Measurements from ENCODE around the gene GALNT9. TPM values are rescaled to one million over a fixed set of nuclear protein-coding genes. Genes with fewer than 3 reads are reported as not detected.

The GALNT9 gene
- polyA plus RNA-seq, 1 of the 3 experiments (the other 2 are of a cell fraction), result not detected

DNA sequence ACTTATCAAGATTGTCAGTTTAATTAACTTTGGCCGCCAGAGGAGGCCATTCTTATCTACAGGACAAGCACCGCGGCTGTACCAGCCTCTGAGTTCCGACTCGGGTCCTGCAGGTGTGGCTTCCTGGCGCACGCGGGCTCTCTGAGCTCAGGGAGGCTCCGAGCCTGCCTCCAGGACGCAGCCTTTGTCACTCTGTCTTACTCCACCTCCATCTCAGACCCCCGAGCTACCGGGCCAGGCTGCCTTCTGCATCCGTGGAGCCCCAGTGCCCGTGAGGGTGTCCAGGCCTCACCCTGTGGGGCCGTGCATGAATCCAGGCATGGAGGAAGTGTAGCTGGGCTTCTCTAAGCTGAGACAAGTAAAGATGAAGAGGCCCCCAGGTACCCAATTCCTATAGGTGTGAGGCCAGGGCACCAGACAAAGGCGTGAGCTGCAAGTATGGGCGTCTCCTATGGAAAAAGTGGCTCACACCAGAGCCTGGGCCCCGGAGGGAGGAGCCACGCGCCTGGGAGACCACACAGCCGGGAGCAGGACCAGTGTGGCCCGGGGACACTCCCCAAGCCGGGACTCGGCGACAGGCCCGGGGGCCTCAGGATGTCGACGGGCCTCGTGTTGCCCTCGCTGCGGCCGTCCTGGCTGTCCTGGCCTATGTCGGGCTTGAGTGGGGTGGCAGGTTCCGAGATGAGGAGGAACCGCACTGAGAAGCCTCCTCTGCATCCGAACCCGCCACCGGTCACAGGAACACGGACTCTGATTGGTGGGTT is 142.3 kb downstream of the GALNT9 start:
- no peaks in the 10 kb centered on the region for H4K20me1 ChIP-seq (ENCODE audit: insufficient read depth)
- H3K9me2 ChIP-seq, result no peaks in the 10 kb centered on the region
- ChIA-PET CTCF (interaction anchor here (0.9 to 1.0 kb wide), 2 partner anchors 11 to 428 kb away, joined by 3 to 4 read pairs; no protein-coding TSS in a partner anchor), POLR2A (no interaction called here)
- no peak overlapping the region for H3K9ac ChIP-seq
- no peak overlapping the region for H3K27ac ChIP-seq (ENCODE audit: low read depth in 2 of 2, low read length in 1 of 2)
- WGBS (ENCODE audit: low lambda C conversion rate), result 25% methylated on average over 35 of the region's 39 CpGs
- H2AFZ ChIP-seq (ENCODE audit: low read depth), result no peak overlapping the region
- no peak overlapping the region for H3K4me3 ChIP-seq (ENCODE audit: low read depth in 2 of 2, low read length in 1 of 2)
- no peak for DNase-seq
- no peaks in the 10 kb centered on the region for H3K79me2 ChIP-seq (ENCODE audit: insufficient read depth)
- TF ChIP-seq NFIC (IDR thresholded peaks at IDR 0.05; ENCODE audit: borderline replicate concordance) (no peak), FOXJ3 (CRISPR knock-in tag; IDR thresholded peaks at IDR 0.05) (no peak), RFX5 (IDR thresholded peaks at IDR 0.05; ENCODE audit: low read length) (no peak), TCF12 (IDR thresholded peaks at IDR 0.05) (no peak), YY1 (IDR thresholded peaks at IDR 0.05; ENCODE audit: low read depth) (no peak), POLR2AphosphoS5 (IDR thresholded peaks at IDR 0.05; ENCODE audit: low read depth, low read length) (no peak), TAF1 (IDR thresholded peaks at IDR 0.05; ENCODE audit: borderline replicate concordance, low read depth, low read length) (no peak), JUND (IDR thresholded peaks at IDR 0.05) (no peak), MXI1 (IDR thresholded peaks at IDR 0.05; ENCODE audit: low read depth, low read length) (no peak), EP300 (IDR thresholded peaks at IDR 0.05; ENCODE audit: borderline replicate concordance in 1 of 2, low read depth in 1 of 2, low read length in 1 of 2) (no peak), SMC3 (IDR thresholded peaks at IDR 0.05; ENCODE audit: low read depth, low read length) (no peak), ELF1 (IDR thresholded peaks at IDR 0.05) (no peak)
- TF ChIP-seq, protein P1, sequence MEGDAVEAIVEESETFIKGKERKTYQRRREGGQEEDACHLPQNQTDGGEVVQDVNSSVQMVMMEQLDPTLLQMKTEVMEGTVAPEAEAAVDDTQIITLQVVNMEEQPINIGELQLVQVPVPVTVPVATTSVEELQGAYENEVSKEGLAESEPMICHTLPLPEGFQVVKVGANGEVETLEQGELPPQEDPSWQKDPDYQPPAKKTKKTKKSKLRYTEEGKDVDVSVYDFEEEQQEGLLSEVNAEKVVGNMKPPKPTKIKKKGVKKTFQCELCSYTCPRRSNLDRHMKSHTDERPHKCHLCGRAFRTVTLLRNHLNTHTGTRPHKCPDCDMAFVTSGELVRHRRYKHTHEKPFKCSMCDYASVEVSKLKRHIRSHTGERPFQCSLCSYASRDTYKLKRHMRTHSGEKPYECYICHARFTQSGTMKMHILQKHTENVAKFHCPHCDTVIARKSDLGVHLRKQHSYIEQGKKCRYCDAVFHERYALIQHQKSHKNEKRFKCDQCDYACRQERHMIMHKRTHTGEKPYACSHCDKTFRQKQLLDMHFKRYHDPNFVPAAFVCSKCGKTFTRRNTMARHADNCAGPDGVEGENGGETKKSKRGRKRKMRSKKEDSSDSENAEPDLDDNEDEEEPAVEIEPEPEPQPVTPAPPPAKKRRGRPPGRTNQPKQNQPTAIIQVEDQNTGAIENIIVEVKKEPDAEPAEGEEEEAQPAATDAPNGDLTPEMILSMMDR (IDR thresholded peaks at IDR 0.05), result no peak
- TF ChIP-seq, protein P2, sequence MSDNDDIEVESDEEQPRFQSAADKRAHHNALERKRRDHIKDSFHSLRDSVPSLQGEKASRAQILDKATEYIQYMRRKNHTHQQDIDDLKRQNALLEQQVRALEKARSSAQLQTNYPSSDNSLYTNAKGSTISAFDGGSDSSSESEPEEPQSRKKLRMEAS (IDR thresholded peaks at IDR 0.05; ENCODE audit: low read depth), result no peak
- TF ChIP-seq, protein P3, sequence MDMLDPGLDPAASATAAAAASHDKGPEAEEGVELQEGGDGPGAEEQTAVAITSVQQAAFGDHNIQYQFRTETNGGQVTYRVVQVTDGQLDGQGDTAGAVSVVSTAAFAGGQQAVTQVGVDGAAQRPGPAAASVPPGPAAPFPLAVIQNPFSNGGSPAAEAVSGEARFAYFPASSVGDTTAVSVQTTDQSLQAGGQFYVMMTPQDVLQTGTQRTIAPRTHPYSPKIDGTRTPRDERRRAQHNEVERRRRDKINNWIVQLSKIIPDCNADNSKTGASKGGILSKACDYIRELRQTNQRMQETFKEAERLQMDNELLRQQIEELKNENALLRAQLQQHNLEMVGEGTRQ (IDR thresholded peaks at IDR 0.05; ENCODE audit: borderline replicate concordance, low read depth, low read length), result no peak
- TF ChIP-seq, protein P4, sequence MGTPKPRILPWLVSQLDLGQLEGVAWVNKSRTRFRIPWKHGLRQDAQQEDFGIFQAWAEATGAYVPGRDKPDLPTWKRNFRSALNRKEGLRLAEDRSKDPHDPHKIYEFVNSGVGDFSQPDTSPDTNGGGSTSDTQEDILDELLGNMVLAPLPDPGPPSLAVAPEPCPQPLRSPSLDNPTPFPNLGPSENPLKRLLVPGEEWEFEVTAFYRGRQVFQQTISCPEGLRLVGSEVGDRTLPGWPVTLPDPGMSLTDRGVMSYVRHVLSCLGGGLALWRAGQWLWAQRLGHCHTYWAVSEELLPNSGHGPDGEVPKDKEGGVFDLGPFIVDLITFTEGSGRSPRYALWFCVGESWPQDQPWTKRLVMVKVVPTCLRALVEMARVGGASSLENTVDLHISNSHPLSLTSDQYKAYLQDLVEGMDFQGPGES (IDR thresholded peaks at IDR 0.05; ENCODE audit: low read depth, low read length), result no peak
- TF ChIP-seq, protein P5, sequence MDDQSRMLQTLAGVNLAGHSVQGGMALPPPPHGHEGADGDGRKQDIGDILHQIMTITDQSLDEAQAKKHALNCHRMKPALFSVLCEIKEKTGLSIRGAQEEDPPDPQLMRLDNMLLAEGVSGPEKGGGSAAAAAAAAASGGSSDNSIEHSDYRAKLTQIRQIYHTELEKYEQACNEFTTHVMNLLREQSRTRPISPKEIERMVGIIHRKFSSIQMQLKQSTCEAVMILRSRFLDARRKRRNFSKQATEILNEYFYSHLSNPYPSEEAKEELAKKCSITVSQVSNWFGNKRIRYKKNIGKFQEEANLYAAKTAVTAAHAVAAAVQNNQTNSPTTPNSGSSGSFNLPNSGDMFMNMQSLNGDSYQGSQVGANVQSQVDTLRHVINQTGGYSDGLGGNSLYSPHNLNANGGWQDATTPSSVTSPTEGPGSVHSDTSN (IDR thresholded peaks at IDR 0.05), result no peak
- H3K4me2 ChIP-seq, result 0 out of 2 replicates have a peak overlapping the region, but pooled peaks have one; percentile 26
- peaks cover 0 to 3% of the 10 kb centered on the region in 2 experiments; a peak in 1 of 4 replicates for H3K4me1 ChIP-seq (ENCODE audit: control insufficient read depth in 1 of 2, insufficient read depth in 2 of 2, low read depth in 1 of 2, low read length in 1 of 2)
- no peaks in the 10 kb centered on the region for H3K36me3 ChIP-seq (replicated peaks in 1 of 2; ENCODE audit: control insufficient read depth in 1 of 2, insufficient read depth in 2 of 2, low read length in 1 of 2)
- H3K27me3 ChIP-seq (ENCODE audit: insufficient read depth), result peaks cover 95% of the 10 kb centered on the region
- H3K9me3 ChIP-seq, result no peaks in the 10 kb centered on the region
- H3F3A ChIP-seq (replicated peaks; ENCODE audit: insufficient read depth), result no peaks in the 10 kb centered on the region

Data from SK-N-SH (cell line).